Activated CD4-positive, alpha-beta T cell treated with anti-CD3 and anti-CD28 coated beads, Interleukin-2, amount 50 U/mL, for 48 hours (primary cell): ENCODE measurements around the gene ZBTB22.
A peak's percentile ranks its signal among the peaks of the same experiment; 100 is the strongest.
"Not testable (repeated sequence)": the region's sequence is repeated elsewhere in the genome, so short reads cannot be mapped to it uniquely, and the experiment has no call there.

ENCODE experiments used
- DNase-seq, 2 experiments: peaks; one replicate each; pipeline ENCODE4 v3.0.0-alpha.2; 2020

The ZBTB22 gene, protein sequence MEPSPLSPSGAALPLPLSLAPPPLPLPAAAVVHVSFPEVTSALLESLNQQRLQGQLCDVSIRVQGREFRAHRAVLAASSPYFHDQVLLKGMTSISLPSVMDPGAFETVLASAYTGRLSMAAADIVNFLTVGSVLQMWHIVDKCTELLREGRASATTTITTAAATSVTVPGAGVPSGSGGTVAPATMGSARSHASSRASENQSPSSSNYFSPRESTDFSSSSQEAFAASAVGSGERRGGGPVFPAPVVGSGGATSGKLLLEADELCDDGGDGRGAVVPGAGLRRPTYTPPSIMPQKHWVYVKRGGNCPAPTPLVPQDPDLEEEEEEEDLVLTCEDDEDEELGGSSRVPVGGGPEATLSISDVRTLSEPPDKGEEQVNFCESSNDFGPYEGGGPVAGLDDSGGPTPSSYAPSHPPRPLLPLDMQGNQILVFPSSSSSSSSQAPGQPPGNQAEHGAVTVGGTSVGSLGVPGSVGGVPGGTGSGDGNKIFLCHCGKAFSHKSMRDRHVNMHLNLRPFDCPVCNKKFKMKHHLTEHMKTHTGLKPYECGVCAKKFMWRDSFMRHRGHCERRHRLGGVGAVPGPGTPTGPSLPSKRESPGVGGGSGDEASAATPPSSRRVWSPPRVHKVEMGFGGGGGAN

DNA sequence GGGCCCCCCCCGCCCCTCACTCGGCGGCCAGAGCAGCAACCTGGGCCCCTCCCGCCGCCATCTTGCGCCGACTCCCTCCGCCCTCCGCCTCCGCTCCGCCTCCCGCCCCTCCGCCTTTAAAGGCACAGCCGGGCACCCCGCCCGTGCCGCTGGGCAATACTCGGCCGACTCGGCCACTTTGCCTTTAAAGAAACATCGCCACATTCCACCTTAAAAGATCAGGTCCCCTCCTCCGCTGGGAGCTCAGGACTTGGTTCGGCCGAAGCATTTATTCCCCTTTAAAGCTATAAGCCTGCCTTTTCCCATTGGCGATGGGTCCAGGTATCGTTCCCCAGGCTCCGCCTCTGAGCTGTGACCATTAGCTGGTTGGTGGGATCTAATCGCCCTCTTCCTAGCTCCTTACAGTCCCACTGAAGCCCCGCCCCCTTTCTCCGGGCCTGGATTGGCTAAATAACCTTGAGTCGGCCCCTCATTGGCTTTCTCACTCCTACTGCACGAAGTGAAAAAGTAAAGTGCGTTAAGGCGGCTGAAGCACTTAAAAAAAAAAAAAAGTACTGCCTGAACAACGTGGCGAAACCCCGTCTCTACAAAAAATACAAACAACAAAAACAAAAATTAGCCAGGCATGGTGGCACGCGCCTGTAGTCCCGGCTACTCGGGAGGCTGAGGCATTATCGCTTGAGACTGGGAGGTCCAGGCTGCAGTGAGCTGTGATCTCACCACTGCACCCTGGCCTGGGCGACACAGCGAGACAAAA lies at the start of gene ZBTB22:
ZBTB22 (minus strand) TSS at position 76 of the 757 bp plus-strand sequence. CDS start 828 bp downstream, outside the sequence.
- peak; percentile 98 for DNase-seq

DNA sequence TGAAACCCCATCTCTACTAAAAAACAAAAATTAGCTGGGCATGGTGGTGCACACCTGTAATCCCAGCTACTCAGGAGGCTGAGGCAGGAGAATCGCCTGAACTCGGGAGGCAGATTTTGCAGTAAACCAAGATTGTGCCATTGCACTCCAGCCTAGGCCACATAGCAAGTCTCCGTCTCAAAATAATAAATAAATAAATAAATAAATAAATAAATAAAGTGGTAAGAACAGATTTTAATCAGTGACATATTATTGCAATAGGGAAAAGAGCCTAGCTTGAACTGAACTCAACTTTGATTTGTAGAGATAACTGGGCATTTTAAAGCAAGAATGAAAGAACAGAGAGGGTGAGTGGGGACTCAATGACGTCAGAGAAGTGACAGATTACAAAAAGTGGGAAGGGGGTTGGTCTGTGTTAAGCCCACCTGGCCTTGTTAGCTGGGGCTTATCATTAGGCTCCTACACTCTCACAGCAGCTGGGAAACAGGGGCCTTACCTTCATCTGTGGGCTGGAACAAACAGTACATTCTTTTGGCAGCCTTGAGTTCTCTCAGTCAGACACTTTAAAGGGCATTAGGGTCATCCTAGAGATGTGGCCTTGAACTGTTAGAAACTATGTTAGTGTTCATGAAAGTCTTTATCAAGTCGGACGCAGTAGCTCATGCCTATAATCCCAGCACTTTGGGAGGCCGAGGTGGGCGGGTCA lies 49.6 kb upstream of the ZBTB22 start:
- DNase-seq: no peak

DNA sequence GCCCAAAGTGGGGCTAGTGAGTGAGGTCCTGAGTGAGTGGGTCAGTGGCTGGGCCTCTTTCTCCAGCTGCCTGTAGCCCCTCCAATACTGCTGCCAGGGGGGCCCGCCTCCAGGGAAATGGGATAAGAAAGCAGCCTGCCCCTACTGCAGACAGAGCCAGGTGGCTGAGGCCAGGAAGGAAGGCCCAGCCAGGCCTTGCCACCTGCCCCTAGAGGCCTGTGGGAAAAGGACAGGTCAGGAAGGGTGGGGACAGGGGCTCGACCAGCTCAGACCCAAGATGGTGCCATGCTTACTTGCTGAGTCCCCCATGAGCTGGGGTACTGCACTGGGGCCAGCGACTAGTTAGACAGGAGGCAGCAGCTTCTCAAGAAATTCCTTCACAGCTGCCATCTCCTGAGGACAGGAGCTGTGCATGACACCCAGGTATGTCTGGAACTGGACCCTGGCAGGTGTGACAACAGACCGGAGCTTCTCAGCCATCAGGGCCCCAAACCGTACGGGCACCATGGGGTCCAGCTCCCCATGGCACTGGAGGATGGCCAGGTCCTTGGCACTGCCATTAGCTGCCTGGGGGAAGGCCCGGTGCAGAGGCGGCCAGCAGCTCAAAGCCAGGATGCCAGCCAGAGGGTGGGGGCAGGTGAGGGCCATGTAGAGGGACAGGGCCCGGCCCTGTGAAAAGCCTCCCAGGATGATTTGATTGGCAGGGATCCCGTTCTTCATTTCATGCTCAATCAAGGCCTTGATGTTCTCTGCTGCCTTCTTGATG lies 47.8 kb upstream of the ZBTB22 start:
- DNase-seq: not testable (repeated sequence)

DNA sequence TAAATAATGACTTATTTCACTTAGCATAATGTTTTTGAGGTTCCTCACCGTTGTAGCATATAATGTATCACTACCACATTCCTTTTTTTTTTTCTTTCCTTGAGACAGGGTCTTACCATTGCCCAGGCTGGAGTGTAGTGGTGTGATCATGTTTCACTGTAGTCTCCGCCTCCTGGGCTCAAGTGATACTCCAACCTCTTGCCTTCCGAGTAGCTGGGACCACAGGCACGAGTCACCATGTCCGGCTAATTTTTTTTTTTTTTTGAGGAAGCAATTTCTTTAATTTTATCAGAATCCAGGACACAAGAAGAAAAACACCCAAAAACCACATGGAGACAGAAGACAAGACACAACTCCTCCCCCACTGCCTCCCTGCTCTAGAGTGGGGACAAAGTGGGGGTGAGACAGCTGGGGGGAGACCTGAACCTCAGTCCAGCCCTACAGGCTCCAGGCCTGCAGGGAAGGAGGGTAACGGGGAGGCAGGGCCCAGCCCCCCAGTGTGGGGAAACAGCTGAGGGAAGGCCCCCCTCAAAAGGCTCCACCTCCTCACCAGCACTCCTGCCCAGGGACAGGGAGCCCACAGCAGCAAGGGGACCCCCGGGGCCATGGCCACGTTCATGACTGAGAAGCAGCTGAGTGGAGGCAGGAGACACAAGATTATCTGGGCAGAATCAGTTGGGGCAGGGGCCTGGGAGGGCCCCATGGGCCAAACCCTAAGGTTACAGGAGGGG lies 47.1 kb upstream of the ZBTB22 start:
- not testable (repeated sequence) for DNase-seq

DNA sequence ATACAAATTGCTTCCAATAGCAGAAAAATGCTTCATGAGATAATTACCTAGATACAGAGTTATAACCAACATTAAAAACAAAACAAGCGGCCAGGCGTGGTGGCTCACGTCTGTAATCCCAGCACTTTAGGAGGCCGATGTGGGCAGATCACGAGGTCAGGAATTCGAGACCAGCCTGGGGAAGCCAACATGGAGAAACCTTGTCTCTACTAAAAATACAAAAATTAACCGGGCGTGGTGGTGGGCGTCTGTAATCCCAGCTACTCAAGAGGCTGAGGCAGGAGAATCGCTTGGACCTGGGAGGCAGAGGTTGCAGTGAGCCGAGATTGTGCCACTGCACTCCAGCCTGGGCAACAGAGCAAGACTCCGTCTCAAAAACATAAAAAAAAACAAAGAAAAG lies 45.9 kb upstream of the ZBTB22 start:
- not testable (repeated sequence) for DNase-seq

DNA sequence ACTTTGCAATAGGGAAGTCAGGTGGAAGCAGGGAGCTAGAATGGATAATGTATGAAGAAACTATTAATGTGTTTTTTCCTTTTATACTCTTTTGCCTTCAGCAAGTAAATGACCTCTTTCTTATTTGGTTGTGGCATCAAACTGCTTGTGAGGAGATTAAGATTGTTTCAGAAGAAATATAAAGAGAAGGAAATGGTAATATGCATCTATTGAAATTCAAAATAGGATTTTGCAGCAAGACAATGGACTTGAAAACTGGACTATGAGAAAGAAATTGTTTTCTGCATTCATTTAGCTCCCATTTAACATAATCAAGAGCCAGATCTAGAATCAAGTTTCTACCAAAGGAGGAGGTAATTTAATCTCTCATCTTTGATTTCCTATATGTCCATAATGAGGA lies 41.8 kb upstream of the ZBTB22 start:
- DNase-seq: no peak

DNA sequence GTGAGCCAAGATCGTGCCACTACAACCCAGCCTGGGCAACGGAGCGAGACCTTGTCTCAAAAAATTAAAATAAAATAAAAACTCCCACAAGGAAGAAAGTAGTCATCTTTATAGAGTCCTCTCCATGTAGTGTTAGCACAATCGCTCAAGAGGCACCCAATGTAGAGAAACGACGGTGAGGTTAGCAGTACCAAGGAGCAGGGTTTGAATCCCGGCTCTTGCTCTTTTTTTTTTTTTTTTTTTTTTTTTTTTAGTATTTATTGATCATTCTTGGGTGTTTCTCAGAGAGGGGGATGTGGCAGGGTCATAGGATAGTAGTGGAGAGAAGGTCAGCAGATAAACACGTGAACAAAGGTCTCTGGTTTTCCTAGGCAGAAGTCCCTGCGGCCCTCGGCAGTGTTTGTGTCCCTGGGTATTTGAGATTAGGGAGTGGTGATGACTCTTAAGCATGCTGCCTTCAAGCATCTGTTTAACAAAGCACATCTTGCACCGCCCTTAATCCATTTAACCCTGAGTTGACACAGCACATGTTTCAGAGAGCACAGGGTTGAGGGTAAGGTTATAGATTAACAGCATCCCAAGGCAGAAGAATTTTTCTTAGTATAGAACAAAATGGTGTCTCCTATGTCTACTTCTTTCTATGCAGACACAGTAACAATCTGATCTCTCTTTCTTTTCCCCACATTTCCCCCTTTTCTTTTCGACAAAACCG lies 39.8 kb upstream of the ZBTB22 start:
- not testable (repeated sequence) for DNase-seq

DNA sequence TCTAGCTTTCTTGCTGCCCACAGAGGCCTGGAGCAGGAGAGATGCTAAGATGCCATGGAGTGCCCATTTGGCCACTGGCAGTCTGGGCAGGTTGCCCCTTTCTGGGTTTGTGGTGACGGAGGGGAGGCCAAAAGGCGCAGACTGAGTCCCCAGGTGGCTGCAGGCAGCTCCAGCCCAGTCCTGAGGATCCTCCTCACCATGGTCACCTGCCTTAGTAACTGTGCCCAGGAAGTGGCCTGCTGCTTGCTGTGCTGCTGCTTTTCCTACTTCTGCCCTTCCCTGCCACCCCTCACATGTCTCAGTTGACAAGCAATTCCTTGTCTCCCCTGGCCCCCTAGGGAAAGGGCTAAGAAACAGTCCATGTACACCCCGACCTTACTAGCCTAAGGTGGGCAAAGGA lies 38.8 kb upstream of the ZBTB22 start:
- no peak for DNase-seq

DNA sequence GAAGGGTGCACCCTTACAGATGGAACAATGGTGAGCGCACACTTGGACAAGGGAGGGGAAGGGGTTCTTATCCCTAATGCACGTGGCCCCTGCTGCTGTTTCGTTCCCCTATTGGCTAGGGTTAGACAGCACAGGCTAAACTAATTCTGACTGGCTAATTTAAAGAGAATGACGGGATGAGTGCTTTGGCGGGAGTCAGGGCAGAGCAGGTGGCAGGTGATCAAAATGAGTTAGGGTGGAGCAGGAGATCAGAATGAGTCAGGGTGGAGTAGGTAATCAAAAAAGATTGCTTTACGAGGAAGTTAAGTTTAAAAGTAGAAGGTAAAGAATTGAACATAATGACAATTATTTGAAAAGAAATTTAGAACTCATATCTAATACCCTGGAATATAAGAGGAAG lies 38.3 kb upstream of the ZBTB22 start:
- not testable (repeated sequence) for DNase-seq

DNA sequence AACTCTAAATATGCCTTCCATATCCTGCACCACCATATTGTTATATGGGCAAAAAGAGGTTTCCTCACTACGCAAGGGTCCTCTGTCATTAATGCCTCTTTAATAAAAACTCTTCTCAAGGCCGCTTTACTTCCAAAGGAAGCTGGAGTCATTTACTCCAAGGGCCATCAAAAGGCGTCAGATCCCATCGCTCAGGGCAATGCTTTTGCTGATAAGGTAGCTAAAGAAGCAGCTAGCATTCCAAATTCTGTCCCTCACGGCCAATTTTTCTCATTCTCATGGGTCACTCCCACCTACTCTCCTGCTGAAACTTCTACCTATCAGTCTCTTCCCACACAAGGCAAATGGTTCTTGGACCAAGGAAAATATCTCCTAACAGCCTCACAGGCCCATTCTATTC lies 30.3 kb upstream of the ZBTB22 start:
- no peak for DNase-seq

DNA sequence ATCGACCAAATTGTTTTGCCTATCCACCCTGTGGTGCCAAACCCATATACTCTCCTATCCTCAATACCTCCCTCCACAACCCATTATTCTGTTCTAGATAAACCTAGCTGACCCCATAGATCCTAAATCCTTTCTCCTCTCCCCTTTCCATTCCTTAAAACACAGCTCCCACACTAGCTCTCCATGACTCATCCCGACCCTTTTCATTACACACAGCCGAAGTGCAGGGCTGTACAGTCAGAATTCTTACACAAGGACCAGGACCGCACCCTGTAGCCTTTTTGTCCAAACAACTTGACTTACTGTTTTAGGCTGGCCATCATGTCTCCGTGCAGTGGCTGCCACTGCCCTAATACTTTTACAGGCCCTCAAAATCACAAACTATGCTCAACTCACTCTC lies 29.4 kb upstream of the ZBTB22 start:
- DNase-seq: not testable (repeated sequence)

DNA sequence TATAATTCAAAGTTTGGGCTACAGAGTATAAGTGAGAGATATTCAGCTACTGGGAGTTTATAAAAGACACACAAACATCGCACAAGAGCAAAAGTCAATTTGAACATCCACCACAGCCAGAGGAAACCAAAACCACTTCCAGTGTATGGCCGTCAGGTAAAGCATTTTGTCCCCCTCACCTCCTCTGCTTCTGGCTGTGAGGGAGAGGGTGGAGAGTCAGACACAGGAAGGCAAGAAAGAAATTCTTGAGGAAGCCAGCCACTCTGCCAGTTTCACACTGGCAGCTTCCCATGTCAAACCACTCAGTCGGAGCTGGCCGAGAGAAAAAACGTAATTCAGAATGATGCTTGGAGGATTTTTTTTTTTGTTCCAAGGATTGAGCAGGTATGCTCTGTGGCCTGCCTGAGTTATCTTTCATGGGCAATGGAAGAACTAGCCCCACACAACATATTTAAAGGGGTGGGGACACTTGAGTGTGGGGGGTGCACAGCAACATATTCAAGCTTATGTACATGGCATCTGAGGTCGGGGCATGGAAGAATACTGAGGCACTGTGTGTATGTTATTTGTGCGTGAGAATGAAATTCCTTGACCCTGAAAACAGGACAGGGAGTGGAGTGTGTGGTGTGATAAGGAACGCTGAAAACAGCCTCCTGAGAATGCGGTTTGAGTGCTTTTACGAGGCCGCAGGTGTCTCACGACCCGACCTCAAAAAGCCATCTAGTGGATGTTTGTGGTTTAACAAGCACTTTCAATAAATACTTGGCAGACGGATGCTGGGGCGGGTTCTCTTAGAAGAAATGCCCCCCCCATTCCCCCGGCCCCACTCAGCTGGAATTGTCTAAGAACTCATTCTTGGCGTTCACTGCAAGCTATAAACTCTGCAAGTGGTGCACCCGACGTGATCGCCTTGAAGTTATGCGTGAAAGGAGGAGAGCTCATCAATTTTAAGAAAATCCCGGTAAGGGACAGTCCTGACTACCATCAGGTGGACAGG lies 27.5 kb upstream of the ZBTB22 start:
- DNase-seq: peak; percentile 57 to 64

DNA sequence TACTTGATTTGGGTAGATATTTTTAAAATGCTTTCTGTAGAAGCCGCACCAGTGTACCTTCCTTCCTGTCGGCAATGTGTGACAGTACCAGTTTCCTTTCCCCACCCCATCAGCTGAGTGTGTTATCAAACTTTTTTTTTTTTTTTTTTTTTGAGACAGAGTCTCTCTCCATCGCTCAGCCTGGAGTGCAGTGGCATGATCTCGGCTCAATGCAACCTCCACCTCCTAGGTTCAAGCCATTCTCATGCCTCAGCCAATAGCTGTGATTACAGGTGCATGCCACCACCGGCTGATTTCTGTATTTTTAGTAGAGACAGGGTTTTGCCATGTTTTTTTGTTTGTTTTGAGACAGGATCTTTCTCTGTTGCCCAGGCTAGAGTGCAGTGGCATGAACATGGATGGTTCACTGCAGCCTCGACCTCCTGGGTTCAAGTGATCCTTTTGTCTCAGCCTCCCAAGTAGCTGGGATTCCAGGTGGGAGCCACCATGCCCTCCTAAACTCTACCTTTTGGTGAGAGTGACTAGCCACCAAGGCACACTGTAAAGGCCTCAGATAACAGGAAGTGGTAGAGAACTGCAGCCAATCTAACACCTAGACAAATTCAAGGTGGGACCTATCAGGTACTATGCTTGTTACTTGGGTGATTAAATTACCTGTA lies 26.5 kb upstream of the ZBTB22 start:
- DNase-seq: peak in 1 of 2 experiments; percentile 15

DNA sequence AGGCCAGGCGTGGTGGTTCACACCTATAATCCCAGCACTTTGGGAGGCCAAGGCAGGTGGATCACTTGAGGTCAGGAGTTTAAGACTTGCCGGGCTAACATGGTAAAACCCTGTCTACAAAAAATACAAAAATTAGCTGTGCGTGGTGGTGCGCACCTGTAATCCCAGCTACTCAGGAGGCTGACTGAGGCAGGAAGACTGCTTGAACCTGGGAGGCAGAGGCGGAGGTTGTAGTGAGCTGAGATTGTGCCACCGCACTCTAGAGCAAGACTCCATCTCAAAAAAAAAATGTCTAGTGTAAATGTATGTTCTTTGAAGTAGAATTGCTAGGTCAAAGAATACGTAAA lies 26.0 kb upstream of the ZBTB22 start:
- DNase-seq: peak in 1 of 2 experiments; percentile 8

DNA sequence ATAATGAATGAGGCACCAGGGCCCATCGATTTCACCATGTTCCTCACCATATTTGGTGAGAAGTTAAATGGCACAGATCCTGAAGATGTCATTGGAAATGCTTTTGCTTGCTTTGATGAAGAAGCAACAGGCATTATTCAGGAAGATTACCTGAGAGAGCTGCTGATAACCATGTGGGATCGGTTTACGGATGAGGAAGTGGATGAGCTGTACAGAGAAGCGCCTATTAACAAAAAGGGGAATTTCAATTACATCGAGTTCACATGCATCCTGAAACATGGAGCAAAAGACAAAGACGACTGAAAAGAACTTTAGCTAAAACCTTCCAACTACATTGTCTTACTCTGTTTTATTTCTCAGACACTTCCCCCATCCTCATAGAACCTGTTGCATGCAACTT lies 21.6 kb upstream of the ZBTB22 start:
- no peak for DNase-seq

DNA sequence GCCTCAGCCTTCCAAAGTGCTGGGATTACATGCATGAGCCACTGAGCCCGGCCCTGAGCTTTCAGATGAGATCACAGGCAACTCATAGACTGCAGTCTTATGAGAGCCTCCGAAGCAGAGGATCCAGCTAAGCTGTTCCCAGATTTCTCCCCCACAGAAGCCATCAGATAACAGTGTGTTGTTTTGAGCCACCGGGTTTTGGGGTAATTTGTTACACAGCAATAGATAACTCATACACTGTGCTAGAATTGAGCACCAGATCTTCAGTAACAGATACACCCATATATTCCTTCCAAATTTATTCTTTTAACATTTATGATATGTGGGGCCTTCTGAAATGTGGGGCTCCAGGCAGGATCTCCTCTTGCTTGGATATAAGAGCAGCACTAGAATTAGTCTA lies 19.0 kb upstream of the ZBTB22 start:
- no peak for DNase-seq

DNA sequence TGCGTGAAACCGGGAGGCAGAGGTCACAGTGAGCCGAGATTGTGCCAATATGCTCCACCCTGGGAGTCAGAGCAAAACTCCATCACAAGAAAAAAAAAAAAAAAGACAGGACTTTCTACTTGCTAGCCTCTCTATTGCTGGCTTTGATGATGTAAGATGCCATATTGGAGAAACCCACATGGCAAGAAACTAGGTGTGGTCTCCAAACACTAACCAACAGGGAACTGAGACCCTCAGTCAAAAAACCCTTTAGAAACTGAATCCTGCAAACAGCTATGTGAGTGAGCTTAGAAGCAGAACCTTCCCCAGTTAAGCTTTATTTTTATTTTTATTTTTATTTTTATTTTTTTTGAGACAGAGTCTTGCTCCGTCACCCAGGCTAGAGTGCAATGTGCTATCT lies 18.4 kb upstream of the ZBTB22 start:
- no peak for DNase-seq

DNA sequence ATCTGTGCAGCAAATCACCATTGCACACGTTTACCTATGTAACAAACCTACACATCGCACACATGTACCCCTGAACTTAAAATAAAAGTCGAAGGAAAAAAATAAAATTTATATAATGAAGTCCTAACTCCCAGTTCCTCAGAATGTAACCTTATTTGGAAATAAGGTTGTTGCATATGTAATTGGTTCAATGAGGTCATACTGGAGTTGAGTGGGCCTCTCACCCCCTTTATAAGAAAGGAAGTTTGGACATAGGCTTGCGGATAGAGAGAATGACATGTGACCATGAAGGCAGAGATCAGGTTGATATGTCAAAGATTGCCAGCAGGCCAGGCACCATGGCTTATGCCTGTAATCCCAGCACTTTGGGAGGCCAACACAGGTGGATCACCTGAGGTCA lies 16.1 kb upstream of the ZBTB22 start:
- DNase-seq: no peak

DNA sequence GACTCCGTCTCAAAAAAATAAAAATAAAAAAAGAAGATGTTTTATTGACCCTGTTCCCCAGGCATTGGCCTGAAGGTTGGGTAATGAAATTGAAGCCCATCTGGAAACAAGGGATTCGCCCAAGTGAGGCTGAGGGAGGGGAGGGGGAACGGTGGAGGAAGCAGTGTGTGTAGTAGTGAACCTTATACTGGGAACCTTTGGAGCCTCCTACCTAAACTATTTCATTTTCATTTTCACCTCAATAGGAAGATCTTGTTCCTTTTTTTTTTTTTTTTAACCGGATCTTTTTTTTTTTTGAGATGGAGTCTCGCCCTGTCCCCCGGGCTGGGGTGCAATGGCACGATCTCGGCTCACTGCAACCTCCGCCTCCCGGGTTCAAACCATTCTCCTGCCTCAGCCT lies 13.2 kb upstream of the ZBTB22 start:
- no peak for DNase-seq
